GM12872 (cell line): ENCODE data around the gene MAPKBP1.
A peak's percentile ranks its signal among the peaks of the same experiment; 100 is the strongest.

ENCODE experiments used
- TF ChIP-seq, protein P1 (sequence below): IDR thresholded peaks from 3 replicates; pipeline ENCODE4 v1.5.1; 2011; ENCODE audit warnings: low read depth, mild to moderate bottlenecking, low read length, moderate library complexity; ENCODE audit not compliant: insufficient read depth

The MAPKBP1 gene

DNA sequence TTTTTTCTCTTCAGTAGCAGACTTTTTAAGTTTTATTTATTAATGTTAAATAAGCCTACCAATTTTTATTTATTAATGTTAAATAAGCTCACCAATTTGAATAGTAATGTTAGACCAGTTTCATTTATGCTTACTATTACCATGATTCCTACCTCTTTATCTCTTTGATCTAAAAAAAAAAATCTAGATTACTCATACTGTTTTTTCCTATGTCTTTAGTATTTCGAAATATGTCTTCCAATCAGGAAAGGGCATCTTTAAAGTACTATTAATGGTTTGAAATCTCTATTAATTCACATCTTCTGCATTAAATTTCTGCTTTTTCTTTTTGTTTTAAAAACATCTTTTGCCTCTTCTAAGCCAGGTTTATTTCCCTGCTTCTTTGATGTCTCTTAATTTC lies 27.5 kb upstream of the MAPKBP1 start:
- TF ChIP-seq, protein P1, sequence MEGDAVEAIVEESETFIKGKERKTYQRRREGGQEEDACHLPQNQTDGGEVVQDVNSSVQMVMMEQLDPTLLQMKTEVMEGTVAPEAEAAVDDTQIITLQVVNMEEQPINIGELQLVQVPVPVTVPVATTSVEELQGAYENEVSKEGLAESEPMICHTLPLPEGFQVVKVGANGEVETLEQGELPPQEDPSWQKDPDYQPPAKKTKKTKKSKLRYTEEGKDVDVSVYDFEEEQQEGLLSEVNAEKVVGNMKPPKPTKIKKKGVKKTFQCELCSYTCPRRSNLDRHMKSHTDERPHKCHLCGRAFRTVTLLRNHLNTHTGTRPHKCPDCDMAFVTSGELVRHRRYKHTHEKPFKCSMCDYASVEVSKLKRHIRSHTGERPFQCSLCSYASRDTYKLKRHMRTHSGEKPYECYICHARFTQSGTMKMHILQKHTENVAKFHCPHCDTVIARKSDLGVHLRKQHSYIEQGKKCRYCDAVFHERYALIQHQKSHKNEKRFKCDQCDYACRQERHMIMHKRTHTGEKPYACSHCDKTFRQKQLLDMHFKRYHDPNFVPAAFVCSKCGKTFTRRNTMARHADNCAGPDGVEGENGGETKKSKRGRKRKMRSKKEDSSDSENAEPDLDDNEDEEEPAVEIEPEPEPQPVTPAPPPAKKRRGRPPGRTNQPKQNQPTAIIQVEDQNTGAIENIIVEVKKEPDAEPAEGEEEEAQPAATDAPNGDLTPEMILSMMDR, result no peak

DNA sequence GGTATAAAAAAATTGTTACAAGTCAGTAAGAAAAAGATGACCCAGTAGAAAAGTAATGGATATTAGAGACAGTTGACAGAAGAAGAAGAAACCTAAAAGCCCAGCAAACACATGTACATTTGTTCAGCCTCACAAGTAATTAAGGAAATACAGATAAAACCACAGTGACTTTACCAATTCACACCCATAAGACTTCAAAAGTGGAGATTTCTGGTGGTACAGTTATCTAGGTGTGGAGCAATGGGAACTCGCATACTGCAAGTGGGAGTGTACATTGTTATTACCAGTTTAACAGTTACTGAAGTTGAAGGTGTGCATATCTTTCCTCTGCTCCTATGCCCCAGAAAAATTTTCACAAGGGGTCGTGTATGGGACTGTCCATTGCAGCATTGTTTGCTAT lies 18.1 kb upstream of the MAPKBP1 start:
- TF ChIP-seq, protein P1, result no peak

DNA sequence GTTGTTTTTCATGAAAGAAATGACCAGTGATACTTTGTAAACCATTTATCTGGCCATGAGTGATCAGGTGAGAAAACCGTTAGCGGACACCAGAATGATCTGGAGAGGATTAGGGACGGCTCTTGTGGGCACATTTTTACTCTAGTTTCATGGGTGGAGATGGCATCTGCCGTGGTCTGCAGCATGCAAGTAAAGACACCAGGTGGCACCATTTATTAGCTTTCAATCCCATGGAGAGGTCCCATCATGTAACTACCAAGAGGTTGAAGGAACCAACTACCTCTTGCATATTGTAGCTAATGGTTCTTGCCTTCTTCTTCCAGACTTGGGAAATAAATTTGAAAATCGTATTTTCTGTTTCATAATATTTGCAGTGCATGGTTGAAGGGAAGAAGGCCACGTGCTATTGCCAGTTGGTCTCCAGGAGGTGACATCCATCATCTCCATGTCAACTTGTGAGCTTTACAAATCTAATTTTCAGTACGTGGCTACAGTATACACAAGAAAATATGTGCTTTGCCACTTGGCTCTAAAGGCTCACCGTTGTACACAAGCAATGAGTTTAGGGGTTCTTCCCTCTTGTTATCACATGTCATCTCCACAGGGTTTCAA lies 1.5 kb upstream of the MAPKBP1 start:
- TF ChIP-seq, protein P1, result peak; percentile 73

DNA sequence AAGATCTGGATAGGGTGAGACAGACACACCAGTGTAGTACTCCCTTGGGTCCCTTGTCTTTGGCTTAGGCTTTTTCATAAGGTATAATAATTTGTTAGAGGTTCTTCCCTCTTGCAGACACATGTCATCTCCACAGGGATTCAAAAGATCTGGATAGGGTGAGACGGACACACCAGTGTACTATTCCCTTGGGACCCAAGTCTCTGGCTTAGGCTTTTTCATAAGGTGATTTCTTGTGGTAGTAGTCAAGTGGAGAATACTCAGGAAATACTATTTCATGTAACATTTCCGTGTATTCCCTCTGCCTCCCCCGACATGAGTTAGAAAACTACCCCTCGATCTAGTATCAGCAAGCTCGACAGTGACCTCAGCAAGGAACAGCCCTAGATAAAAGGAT lies 954 bp upstream of the MAPKBP1 start:
- TF ChIP-seq, protein P1, result no peak

DNA sequence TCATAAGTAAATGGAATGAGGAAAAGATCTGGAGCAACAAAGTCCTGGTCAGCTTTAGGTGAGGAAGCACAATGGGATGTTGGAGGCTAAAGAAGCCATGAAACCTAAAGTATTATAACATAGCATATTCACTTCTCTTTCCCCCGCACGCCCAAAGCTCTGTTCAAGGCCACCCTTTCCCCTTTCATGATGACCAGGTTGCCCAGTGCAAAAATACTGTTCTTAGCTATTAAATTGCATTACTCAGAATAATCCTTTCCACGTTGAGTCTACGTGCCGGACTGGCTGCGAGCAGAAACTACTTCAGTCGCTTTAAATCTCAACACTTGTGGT lies 589 bp upstream of the MAPKBP1 start:
- TF ChIP-seq, protein P1, result no peak

DNA sequence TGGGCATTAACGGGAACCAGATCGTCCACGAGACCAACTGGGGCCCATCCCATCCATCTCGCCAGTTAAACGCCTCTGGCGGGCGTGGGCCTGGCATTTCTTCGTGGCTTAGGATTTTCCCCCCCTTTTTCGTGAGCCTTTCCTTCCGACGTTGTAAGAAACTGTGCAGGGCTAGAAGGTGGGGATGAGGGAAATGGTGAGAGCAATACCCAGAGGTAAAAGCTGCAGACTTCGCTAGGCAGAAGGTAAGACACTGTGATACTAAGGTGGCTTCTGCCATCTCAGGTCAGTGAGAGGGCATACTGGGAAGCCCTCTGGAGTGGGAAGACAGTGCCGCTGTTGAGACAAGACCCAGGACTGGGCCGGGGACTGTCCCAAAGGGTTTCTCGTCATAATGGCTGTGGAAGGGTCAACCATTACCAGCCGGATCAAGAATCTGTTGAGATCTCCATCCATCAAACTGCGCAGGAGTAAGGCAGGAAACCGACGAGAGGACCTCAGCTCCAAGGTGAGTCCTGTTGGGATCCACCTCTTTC lies 666 bp downstream of the MAPKBP1 start:
- TF ChIP-seq, protein P1, result no peak

DNA sequence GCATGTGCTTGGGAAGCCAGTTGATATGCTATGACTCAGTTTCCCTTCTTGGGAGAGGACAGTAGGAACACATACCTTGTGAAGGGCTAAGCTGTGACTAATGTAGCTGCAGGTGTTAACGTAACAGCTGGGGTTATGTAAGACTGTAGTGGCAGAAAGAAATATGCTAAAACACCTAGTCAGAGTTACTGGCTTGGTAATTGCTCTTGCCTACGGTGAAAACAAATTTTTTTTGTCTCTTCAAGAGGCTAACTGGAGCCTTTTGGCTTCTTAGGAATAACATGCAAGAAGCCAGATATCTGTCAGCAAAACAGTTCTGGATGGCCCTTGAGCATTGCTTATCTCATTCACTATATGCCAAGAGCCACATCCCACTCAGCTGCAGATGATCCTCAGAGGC lies 1.4 kb downstream of the MAPKBP1 start:
- TF ChIP-seq, protein P1, result no peak

DNA sequence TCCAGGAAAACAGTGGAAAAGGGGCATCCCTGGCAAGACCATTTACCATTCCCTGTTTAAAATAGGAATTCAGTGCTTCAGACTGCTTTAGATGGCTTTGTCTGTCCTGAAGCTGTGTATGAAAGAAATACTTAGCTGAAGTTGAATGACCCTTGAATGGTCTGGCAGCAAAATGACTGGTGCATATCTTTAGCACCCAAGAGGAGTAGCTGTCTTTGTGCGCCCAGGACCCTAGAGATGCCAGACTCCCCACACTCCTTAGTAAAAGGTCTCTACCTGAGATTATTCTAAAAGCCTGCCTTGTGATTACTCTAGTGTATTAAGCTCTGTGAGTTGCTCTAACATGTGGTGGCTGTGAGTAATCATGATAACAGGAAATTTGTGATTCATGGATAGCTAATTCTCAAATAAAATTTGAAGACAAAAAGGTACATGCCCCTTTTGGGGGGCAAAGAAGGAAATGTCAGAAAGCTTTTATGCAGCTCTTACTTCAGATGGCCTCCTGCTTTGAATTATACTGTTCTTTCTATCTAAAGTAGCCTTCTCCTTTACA lies 3.2 kb downstream of the MAPKBP1 start:
- TF ChIP-seq, protein P1, result no peak
